GM12891 (cell line): ENCODE measurements around the gene SCGB2A2. TPM values are rescaled to one million over a fixed set of nuclear protein-coding genes. Genes with fewer than 3 reads are reported as not detected.

Source experiments
- DNase-seq: peaks from one replicate; pipeline ENCODE4 v3.0.0; 2011; ENCODE audit warnings: low spot score; ENCODE audit not compliant: insufficient read length
- FAIRE-seq: peaks from 2 replicates; lab custom pipeline; 2011; peaks lifted over from hg19 to GRCh38; lab: Jason Lieb, UNC
- PAX5 ChIP-seq: IDR thresholded peaks from 2 replicates; pipeline ENCODE4 v1.6.1; 2011; ENCODE audit warnings: low read length, moderate library complexity, mild to moderate bottlenecking; ENCODE audit not compliant: insufficient read depth, severe bottlenecking
- POLR2A ChIP-seq: IDR thresholded peaks from 2 replicates; pipeline ENCODE4 v1.6.1; 2011; ENCODE audit warnings: low read depth, low read length, control low read depth
- POLR2AphosphoS5 ChIP-seq: IDR thresholded peaks from 2 replicates; pipeline ENCODE4 v1.6.1; 2011; ENCODE audit warnings: low read depth, low read length, control low read depth
- POU2F2 ChIP-seq: IDR thresholded peaks from 2 replicates; pipeline ENCODE4 v1.6.1; 2011; ENCODE audit warnings: low read depth, mild to moderate bottlenecking, control low read depth, low read length, moderate library complexity
- SPI1 ChIP-seq: IDR thresholded peaks from 2 replicates; pipeline ENCODE4 v1.6.1; 2011; ENCODE audit warnings: low read depth, low read length, control low read depth
- TAF1 ChIP-seq: IDR thresholded peaks from 2 replicates; pipeline ENCODE4 v1.6.1; 2011; ENCODE audit warnings: low read depth, low read length, control low read depth
- polyA plus RNA-seq: library from polyadenylated mRNA; unstranded; fragments of >200 nt; gene quantifications from one replicate; pipeline ENCODE4 v1.2.1, GENCODE V29; 2012; ENCODE audit warnings: low read depth, missing spikeins, inconsistent platforms; ENCODE audit not compliant: missing spikeins

The SCGB2A2 gene
- not detected for polyA plus RNA-seq

- TF ChIP-seq PAX5 (no peak), SPI1 (no peak), POU2F2 (no peak), TAF1 (no peak), POLR2A (no peak), POLR2AphosphoS5 (no peak)
- DNase-seq, result no peak
- FAIRE-seq, result no peak
These were observed at the start of gene SCGB2A2 for GRCh38 chr11:62269654-62270278. Gene SCGB2A2 (plus strand): TSS chr11:62270158. CDS start chr11:62270217, 59 bp downstream.

GRCh38 chr11:62221498-62221897 is 48.5 kb upstream of the SCGB2A2 start:
- DNase-seq (no peak), FAIRE-seq (no peak)
- TF ChIP-seq POU2F2 (no peak), POLR2A (no peak), POLR2AphosphoS5 (no peak), TAF1 (no peak), SPI1 (no peak), PAX5 (no peak)

DNA sequence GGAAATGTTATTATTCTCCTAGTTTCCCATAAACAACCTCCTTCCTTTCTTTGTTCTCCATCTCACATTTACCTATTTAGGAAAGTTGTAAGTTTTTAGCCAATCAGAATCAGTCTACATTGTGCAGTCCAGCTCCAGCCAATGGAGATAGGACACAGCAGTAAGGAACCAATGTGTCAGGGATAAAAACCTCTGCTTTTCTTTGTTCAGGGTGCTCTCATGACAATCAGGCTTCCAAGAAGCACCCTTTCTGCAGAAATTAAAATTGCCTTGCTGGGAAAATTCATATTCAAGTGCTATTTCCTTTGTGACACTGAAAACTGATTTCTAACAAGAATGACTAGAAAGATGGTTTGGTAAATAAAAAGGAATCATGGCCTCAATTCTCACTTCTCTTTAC is 46.9 kb upstream of the SCGB2A2 start:
- TF ChIP-seq POLR2A (no peak), POLR2AphosphoS5 (no peak), POU2F2 (no peak), SPI1 (no peak), PAX5 (no peak), TAF1 (no peak)
- DNase-seq (no peak), FAIRE-seq (no peak)

- DNase-seq (no peak), FAIRE-seq (no peak)
- TF ChIP-seq POU2F2 (no peak), SPI1 (no peak), POLR2A (no peak), PAX5 (no peak), POLR2AphosphoS5 (no peak), TAF1 (no peak)
These were observed 36.2 kb upstream of the SCGB2A2 start for GRCh38 chr11:62233730-62234129.

DNA sequence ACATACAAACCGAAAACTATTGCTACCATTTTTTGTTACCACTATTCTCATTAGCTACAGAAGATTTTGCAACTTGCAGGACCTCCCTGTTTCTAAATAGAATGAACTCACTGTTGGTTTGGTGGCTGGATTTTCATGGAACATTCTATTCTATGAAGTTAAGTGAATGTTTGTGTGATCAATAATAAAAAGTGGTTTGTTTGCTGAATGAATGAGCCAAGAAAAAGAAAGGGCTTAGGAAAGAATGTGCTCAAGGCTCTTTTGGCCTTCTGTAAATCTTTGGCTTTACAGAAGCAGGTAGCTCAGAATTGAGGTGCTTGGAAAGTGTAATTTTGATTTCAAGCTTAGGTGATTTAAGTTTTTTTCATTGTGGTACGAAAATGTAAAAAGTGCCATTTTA is 33.8 kb upstream of the SCGB2A2 start:
- DNase-seq (no peak), FAIRE-seq (no peak)
- TF ChIP-seq POU2F2 (no peak), PAX5 (no peak), POLR2A (no peak), POLR2AphosphoS5 (no peak), SPI1 (no peak), TAF1 (no peak)

GRCh38 chr11:62237499-62237898 is 32.5 kb upstream of the SCGB2A2 start:
- TF ChIP-seq TAF1, result no peak
- TF ChIP-seq PAX5, result no peak
- TF ChIP-seq SPI1, result no peak
- no peak for TF ChIP-seq POLR2A
- no peak for TF ChIP-seq POU2F2
- TF ChIP-seq POLR2AphosphoS5, result no peak
- DNase-seq (no peak), FAIRE-seq (no peak)

GRCh38 chr11:62238151-62238550 is 31.8 kb upstream of the SCGB2A2 start:
- TF ChIP-seq POLR2A (no peak), POU2F2 (no peak), SPI1 (no peak), TAF1 (no peak), PAX5 (no peak), POLR2AphosphoS5 (no peak)
- FAIRE-seq (no peak), DNase-seq (no peak)

- no peak for TF ChIP-seq POLR2AphosphoS5
- TF ChIP-seq TAF1, result no peak
- no peak for TF ChIP-seq PAX5
- TF ChIP-seq SPI1, result no peak
- TF ChIP-seq POLR2A, result no peak
- no peak for TF ChIP-seq POU2F2
- DNase-seq (no peak), FAIRE-seq (no peak)
These were observed 28.9 kb upstream of the SCGB2A2 start for GRCh38 chr11:62241095-62241494.

DNA sequence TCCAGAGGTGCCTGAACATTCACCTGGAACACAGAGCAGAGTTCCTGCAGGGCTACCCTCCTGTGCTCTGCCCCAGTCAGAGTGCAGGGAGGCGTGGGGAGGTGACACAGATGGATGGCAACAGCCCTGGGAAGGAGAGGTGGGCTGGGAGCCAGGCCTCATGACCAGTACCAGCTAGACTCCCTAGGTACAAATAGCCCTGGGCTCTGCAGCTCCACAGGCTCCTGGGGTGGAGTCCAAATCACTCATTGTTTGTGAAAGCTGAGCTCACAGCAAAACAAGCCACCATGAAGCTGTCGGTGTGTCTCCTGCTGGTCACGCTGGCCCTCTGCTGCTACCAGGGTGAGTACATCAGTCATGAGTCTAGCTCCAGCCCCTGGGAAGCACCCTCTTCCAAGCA is 27.9 kb upstream of the SCGB2A2 start, which contains the start of gene SCGB1D2:
TSS of gene SCGB1D2 (plus strand) at position 219 of the 400 bp plus-strand sequence. CDS start at position 288, 69 bp downstream.
- DNase-seq (no peak), FAIRE-seq (no peak)
- no peak for TF ChIP-seq TAF1
- TF ChIP-seq POU2F2, result no peak
- TF ChIP-seq PAX5, result no peak
- TF ChIP-seq SPI1, result no peak

DNA sequence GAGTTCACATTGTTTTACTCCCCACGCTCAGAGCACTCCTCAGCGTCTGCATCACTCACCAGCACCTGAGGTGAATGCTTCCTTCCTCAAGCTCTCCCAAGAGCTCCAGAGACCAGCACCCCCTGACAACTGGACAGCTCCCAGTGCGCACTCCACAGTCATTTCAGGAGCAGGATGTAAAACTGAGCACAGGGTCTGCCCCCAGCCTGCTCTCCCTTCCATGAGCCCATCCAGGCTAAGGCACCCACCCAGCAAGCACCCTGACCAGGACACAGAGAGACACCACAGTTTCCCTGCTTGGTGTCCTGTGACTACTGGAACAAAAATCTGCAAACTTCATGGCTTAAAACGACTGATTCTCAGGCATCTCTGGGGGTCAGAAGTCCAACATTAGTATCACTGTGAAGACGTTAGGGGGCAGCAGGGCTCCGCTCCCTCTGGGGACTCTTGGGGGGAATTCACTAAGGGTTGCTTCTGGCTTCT is 24.6 kb upstream of the SCGB2A2 start:
- FAIRE-seq (no peak), DNase-seq (no peak)
- TF ChIP-seq TAF1 (no peak), POU2F2 (no peak), POLR2AphosphoS5 (no peak), PAX5 (no peak), POLR2A (no peak), SPI1 (no peak)
